ENCODE data around the gene LY6G6D.

Gene LY6G6D

GRCh38 chr6:31720196-31720770, 5.1 kb downstream of the LY6G6D start:
- DNase-seq = no peak

- DNase-seq = no peak
Measured at GRCh38 chr6:31721351-31722020, 6.3 kb downstream of the LY6G6D start, which contains the start of gene LY6G6C. LY6G6C (minus strand) TSS chr6:31721746; CDS start chr6:31721679, 67 bp downstream.

GRCh38 chr6:31722173-31722572, 7.0 kb downstream of the LY6G6D start:
- no peak for DNase-seq

- DNase-seq = no peak
Measured at GRCh38 chr6:31723245-31723979, 8.3 kb downstream of the LY6G6D start, which contains the start of gene MPIG6B. MPIG6B (plus strand) TSS chr6:31723373; CDS start chr6:31723384, 11 bp downstream.

DNA sequence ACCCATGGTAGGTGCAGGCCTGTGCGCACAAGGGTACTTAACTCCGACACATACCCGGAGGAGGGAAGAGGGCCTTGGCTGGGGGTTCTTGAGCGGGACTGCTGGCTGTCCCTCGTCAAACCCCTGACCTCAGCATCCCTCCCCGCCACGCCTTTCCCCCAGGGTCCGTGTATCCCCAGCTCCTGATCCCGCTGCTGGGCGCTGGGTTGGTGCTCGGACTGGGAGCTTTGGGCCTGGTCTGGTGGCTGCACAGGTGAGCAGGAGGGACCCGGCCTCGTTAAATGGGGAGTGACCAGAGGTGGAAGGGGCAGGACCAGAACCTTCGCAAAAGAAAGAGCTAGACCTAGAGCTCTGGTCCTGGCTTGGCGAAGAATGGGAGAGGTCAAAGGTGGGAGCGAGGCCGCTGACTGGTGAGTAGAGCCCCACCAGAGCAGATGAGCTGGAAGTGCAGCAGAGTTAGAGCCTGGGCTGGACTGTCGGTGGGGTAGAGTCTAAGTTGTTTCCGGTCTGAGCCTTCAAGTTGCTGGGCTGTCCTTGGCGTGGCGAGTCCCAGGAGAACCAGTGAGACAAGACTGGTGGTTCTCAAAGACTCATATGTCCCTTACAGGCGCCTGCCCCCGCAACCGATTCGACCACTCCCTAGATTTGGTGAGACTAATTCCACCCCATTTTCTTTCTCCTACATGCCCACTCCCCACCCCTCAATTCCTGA, 9.0 kb downstream of the LY6G6D start:
- DNase-seq = no peak

- DNase-seq = no peak
Measured at GRCh38 chr6:31725502-31726350, 10.6 kb downstream of the LY6G6D start.

DNA sequence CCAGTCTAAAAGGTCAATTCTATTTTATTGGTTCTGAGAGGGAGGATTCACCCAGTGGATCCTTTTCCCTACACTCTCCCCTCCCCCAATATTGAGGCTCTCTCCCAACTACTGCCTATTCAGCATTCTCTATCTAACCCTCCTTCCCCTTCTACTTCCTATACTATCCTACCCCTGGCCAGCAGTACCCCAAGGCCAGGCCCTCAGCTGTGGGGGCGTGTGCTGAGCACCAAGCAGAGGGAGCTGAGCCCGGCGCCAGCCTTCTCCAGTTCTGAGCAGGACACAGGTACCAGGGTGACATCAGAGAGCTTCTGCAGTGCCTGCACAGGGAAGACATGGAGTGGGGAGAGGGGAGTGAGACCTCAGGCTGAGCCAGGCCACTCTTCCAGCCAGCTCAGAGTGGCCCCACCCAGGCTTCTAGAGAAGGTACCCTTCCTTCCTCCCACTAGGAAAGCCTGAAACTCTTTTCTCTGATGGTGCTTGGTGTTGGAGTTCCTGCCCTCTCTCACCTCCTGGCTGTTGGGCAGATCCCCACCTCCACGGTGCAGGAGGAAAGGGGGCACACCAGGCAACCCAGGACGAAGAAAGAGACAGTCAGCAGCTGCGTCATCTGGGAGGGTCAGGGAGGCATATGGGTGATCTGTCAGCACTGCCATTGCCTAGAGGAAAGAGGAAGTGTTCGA, 12.0 kb downstream of the LY6G6D start:
- no peak for DNase-seq

- DNase-seq = no peak
Measured at GRCh38 chr6:31727717-31728671, 12.8 kb downstream of the LY6G6D start.

DNA sequence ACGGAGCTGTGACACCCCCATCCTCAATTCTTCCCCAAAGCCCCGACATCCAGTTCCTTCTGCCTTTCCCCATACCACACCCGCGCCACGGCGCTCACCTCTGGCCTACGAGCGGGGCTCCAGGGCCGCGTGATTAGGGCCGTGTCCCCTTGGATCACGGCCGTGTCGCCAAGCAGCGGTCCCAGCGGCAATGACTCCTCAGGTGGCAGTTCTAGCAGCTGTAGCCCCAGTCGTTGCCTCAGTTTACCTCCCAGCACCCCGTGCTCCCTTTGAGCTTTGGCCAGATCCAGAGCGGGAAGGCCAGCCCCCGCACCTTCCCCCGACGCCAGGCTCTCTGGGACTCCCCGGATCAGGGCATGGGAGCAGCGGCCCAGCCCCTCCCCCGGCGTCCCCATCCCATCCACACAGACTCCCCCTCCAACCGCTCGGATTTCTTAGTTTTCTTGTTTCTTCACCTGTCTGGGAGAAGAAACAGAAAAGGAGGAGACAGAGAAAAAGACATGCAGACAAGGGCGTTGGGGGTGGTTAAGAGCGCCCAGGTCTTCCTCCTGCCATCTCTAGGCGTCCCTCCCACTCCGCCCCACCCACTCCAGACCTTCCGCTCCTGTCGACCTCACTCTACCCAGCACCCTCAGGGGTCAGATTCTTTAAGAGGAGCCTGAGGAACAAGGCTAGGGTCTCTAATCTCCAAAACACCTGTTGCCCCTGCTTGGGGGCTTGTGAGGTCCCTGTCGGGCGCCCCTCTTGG, 13.8 kb downstream of the LY6G6D start, which contains the start of gene DDAH2:
Gene DDAH2, minus strand, starts transcription at position 533 of the 748 bp plus-strand sequence. Its CDS starts 138 bp downstream, at position 395.
- DNase-seq = no peak

DNA sequence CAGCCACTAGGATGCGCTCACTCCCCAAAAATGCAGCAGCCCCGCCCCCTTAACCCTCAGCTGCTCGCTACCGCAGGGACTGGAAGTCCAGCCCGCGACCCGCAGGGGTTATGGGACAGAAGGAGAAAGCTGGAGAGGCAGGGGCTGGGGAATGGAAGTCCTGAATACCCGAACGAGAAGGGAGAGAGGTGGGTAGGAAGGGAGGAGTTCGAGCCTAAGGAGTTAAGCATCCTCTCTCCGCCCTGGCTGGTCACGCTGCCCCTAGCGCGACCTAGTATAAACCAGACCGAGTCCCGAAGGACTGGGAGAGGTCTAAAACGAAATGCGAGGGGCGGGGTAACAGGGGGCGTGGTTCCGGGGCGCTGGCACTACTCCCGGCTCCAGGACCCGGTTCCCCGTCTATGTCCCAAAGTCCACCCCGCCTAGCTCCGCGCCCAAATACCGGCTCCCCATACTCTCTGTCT, 14.4 kb downstream of the LY6G6D start:
- DNase-seq = peak; percentile 33 to 47

DNA sequence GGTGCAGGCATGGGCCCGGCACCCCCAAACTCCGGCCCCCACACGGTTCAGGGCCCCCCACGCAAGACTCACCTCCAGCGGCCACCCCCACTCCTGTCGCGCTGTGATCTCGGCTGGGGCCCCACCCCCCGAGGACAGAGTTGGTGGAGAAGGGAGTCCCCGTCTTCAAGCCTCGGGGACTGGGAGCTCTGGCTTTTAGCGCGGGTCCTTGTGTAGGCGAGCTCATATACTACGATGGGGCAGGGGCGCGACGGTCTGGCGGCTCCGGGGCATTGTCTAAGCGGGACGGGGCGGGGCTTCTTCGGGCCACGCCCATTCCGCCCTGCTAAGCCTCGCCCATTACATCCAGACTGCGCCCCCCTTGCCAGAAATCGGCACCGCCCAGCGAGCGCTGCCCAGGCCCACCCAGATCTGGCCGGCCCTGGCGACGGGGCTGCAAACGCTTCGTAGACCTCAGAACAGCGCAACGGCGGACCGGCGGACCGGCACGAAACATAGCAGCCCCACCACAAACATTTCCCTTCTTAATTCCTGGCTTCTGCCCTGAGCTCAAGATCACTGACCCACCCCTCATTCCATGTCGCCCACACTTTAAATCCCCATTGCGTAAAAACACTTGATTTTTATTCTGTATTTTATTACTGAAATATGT, 15.0 kb downstream of the LY6G6D start:
- no peak for DNase-seq

- no peak for DNase-seq
Measured at GRCh38 chr6:31730631-31731086, 15.5 kb downstream of the LY6G6D start.

DNA sequence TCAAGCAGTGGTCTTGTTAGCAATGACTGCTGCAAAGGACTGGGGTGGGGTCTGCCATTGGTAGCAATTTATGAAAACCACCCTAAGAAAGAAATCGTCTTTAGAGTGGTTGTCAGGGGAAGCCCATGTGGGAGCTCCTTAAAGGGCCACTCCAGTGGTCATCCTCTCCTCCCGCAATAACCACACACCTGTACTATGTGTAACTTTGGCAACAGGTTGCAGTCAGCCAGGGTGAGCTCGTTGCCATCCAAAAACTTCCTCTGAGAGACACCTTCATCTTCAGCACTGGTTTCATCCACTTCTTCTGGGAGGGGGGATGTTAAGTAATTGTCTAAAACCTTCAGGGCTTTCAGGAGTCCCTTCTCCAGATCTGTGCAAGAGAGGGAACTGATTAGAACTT, 16.9 kb downstream of the LY6G6D start:
- no peak for DNase-seq

DNA sequence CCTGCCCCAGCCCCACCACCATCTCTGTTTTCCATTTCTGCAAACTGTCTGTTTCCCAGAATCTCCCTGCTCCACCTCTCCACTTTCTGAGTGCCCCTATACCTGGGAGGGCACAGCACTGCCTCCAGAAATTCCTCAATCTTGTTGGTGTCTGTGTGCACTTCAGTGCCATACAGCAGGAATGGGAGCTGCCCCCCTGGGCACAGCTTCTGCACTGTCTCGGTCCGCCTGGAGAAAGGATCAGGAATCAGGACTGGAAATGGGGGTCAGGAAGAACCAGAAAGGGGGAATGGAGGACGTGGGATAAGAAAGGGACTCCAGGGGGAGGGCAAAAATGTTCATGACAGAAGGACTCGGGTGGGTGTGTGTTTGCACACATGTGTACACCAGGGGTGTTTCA, 18.6 kb downstream of the LY6G6D start:
- no peak for DNase-seq

GRCh38 chr6:31734247-31734820, 19.2 kb downstream of the LY6G6D start:
- no peak for DNase-seq

DNA sequence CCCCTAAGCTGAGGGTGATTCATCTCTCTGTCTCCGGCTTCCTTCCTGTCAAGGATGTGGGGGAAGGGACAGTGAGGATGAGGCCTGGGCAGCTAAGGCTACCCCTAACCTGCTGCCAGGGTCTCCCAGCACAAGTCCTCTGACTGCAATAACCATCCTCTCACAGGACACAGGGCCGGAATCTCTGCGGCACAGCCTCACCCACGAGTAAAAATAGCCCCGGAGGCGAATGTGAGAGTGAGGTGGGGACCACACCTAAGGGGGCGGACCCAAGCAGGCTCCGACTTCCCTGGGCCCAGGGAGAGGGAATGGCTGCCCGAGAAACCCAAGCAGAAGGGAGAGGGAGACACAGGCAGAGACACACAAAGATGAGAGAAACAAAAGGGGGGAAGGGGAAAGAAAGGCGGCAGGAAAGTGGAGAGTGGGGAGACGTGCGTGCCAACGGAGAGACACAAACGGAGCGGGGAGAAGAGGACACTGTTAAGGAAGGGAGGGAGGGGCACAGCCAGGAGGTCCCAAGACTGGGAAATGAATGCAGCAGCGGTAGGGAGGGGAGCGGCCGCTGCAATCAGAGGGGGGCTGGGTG, 19.8 kb downstream of the LY6G6D start:
- DNase-seq = no peak

GRCh38 chr6:31736021-31736767, 21.0 kb downstream of the LY6G6D start, which contains the start of gene CLIC1:
CLIC1 (minus strand) TSS chr6:31736530; CDS start chr6:31736300, 230 bp downstream.
- peak; percentile 84 to 87 for DNase-seq
